GM18867 (cell line): ENCODE measurements around the gene YAE1.
"Not testable (repeated sequence)": the region's sequence is repeated elsewhere in the genome, so short reads cannot be mapped to it uniquely, and the experiment has no call there.

Experiments used
- ATAC-seq: cut with Tn5 transposase; IDR thresholded peaks from one replicate; pipeline ENCODE4 v1.9.1; 2021; ENCODE audit warnings: mild to moderate bottlenecking, moderate library complexity; ENCODE audit not compliant: unreplicated experiment

Gene YAE1

GRCh38 chr7:39566023-39566921 lies at the start of gene YAE1:
TSS of gene YAE1 (plus strand) at chr7:39566404. CDS start at chr7:39566419, 15 bp downstream.
- peak; percentile 99 for ATAC-seq

DNA sequence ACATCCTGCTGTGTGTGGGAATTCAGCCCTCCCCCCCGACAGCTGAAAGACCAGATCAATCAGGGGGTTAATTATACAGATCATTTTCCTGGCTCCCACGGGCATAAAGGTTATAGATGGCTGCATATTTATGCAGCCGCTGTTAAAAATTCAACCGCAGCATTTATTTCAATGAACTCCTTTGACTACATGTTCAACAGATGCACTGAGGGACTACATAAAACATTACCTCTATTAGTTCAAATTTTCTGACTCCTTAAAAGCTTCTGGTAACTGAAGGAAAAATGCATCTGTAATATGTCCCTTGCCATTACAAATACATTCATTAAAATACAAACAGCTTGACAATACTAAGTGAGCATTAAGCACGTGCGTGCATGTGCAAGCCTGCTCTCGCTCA lies 49.7 kb upstream of the YAE1 start:
- ATAC-seq = no peak

- no peak for ATAC-seq
Observed at GRCh38 chr7:39517240-39517639, 49.0 kb upstream of the YAE1 start.

- no peak for ATAC-seq
Observed at GRCh38 chr7:39525926-39526325, 40.3 kb upstream of the YAE1 start.

GRCh38 chr7:39526666-39527065 lies 39.5 kb upstream of the YAE1 start:
- no peak for ATAC-seq

DNA sequence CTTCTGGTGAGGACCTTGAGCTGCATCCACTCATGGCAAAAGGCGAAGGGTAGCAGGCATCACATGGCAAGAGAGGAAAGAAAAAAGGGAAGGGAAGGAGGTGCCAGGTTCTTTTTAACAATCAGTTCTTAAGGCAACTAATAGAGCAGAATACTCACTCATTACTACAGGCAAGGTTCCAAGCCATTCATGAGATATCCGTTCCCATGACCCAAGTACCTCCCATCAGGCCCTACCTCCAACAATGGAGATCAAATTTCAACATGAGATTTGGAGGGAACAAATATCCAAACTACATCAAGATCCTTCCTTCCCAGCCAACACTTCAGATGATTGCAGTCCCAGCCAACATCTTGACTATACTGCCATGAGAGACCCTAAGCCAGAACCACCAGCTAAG lies 38.9 kb upstream of the YAE1 start:
- ATAC-seq = no peak

- ATAC-seq = no peak
Observed at GRCh38 chr7:39527951-39528350, 38.3 kb upstream of the YAE1 start.

- ATAC-seq = no peak
Observed at GRCh38 chr7:39528849-39529248, 37.4 kb upstream of the YAE1 start.

DNA sequence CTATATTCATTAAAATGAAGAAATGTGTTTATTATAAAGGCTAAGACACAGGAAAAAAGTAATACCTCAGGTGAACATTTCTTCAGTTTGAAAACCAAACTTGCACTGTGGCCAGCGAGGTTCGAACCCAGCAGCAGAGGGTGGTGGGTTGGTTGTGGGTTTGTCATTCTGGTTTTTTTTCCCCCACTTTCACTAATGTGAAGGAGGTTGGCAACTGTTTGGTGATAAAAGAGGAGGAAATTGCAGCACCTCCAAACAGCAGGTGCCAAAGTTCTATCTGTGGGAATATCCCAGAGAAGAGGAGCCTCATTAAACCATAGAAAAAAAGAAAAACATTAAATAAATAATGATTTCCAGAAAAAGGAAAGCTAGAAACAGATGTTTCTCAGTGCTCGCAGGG lies 36.6 kb upstream of the YAE1 start:
- ATAC-seq = no peak

DNA sequence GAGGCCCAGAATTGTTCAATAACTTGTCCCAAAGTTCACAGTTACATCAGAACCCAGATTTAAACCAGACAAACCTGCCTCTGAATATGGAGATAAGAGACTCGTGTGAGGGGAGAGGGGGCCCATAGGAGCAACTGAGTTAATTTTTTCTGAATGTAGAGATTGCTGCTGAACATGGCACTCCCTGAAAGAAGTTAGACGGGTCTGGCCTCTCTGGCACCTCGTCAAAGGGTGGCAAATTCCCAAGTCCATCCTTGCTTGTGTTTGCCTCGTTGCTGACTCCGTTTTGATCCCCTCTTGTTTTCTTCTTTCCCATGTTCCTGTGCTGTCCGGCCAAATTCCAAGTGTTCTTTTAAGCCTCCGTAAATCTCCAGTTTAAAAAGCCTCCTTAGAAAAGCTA lies 35.2 kb upstream of the YAE1 start:
- no peak for ATAC-seq

GRCh38 chr7:39531818-39532217 lies 34.4 kb upstream of the YAE1 start:
- no peak for ATAC-seq

- no peak for ATAC-seq
Observed at GRCh38 chr7:39532832-39533231, 33.4 kb upstream of the YAE1 start.

DNA sequence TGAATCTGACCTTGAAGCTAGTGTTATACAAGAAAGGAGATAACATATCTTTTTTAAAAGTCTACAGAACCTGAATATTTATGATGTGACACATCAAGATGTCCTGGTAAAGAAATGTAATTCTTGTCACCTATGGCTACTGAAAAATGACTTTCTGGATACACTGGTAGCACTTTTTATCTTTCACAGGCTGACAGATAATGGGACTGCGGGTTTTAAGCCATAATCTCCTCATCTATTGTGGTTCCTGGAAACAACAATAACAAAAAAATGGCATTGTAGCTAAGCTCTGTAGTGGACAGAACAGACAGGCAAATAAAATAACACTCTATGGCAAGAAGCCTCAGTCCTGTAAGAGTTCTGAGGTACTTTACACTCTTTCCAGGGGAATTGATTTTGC lies 31.6 kb upstream of the YAE1 start:
- no peak for ATAC-seq

DNA sequence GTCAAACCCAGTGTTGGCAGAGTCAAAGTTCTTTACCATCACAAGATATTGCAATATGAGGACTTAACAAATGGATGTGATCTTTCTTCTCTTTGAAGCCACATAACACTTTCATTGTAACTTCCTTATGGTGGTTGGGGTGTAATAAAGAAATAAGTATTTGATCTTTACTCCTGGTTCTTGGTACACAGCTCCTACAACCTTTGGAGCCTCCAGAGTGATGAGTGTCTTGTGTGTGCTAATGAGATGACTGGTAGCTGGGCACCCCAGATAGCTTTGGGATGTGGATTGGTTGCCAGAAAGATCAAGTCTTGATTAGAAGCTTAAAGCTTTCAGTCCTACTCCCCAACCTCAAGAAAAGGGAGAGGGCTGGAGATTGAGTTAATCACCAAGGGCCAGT lies 31.1 kb upstream of the YAE1 start:
- no peak for ATAC-seq

DNA sequence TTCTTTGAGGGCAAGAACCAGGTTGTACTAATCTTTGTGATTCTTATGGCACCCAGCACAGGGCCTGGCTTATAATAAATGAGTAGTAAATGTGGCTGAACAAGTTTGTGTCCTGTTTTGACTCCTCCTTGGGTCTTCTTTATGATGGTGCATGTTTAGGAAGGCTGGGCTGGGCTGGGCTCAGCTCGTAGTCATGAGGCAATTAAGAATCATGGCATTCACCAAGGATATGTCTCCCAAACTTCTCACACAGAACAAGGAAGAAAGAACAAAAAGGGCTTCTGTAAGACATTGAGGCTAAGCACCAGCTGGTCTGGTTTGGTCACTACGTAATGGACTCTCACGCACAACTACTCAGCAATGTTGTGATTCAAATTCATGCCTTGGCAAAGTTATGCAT lies 30.5 kb upstream of the YAE1 start:
- no peak for ATAC-seq

DNA sequence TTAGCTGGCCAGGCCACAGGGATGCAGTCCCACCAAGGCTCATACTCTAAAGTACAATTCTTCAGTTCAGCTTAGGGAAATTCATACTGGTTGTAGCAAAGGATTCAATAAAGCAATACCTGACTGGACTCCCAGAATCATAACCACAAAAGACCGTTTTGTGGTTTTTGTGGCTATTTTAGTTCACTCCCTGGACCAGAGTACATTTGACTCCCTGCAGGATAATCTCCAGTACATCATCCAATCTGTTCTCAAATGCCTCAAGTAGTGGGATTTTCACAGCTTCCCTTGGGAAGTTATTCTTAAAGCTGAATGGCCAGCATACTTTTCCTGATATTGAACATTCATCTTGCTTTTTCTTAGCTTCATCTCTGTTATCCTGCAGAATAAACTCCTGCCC lies 29.3 kb upstream of the YAE1 start:
- no peak for ATAC-seq

GRCh38 chr7:39539816-39540215 lies 26.4 kb upstream of the YAE1 start:
- no peak for ATAC-seq

DNA sequence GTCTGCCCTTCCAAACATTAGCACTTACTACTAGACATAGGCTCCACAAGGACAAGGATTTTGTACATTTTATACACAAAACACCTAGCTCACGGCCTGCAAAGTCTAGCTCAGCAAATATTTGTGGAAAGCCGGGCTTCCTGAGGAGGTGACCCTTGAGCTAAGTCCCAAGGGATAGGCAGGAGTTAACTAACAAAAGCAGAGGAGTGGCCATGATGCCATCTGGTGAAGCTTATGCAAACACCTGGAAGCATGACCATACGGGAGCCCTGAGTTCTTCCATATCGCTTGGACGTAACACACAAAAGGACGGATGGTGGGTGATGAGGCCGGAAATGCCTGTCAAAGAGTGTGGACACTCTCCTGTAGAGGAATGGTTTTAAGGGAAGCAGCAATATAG lies 25.9 kb upstream of the YAE1 start:
- no peak for ATAC-seq

GRCh38 chr7:39541511-39541910 lies 24.7 kb upstream of the YAE1 start:
- no peak for ATAC-seq

DNA sequence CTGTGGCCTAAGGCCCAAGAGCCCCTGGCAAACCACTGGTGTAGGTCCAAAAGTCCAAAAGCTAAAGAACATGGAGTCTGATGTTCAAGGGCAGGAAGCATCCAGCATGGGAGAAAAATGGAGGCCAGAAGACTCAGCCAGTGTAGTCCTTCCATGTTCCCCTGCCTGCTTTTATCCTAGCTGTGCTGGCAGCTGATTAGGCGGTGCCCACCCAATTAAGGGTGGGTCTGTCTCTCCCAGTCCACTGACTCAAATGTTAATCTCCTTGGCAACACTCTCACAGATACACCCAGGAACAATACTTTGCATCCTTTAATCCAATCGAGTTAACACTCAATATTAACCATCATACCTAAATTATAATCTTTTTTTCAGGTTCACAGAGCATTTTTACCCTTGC lies 21.4 kb upstream of the YAE1 start:
- not testable (repeated sequence) for ATAC-seq

GRCh38 chr7:39547336-39547735 lies 18.9 kb upstream of the YAE1 start:
- no peak for ATAC-seq

GRCh38 chr7:39550411-39550810 lies 15.8 kb upstream of the YAE1 start:
- ATAC-seq = no peak

GRCh38 chr7:39553436-39553835 lies 12.8 kb upstream of the YAE1 start:
- ATAC-seq = no peak
